H1 (cell line): Measurements from ENCODE around the gene TBC1D22A.

Source experiments
- CTCF ChIP-seq, 3 experiments: IDR thresholded peaks; 1 replicate in 2 of 3; 2 replicates in 1 of 3; pipeline versions ENCODE4 v1.5.1 to v1.6.1; 2011; ENCODE audit warnings: low read length in 3 of 3, mild to moderate bottlenecking in 3 of 3, inconsistent platforms in 2 of 3, low read depth in 1 of 3, moderate library complexity in 1 of 3; ENCODE audit not compliant: insufficient read depth in 1 of 3; ENCODE audit errors: control extremely low read depth in 1 of 3
- EP300 ChIP-seq, 2 experiments: IDR thresholded peaks; 1 replicate in 1 of 2; 2 replicates in 1 of 2; pipeline ENCODE4 v1.6.1; 2011 to 2012; ENCODE audit warnings: low read depth in 2 of 2, low read length in 2 of 2, mild to moderate bottlenecking in 2 of 2, borderline replicate concordance in 1 of 2, inconsistent platforms in 1 of 2, moderate library complexity in 1 of 2
- NANOG ChIP-seq: IDR thresholded peaks from 2 replicates; pipeline ENCODE4 v1.6.1; 2011; ENCODE audit warnings: low read length, low read depth, mild to moderate bottlenecking, inconsistent platforms; ENCODE audit not compliant: insufficient read depth, poor library complexity, severe bottlenecking
- POLR2AphosphoS5 ChIP-seq: IDR thresholded peaks from 2 replicates; pipeline ENCODE4 v1.6.1; 2011; ENCODE audit warnings: low read depth, low read length
- TEAD4 ChIP-seq: IDR thresholded peaks from 2 replicates; pipeline ENCODE4 v1.6.1; 2012; ENCODE audit warnings: low read depth, low read length, inconsistent platforms, mixed read lengths

- no peak for TF ChIP-seq TEAD4
- no peak for TF ChIP-seq NANOG
- TF ChIP-seq CTCF (IDR thresholded peaks at IDR 0.05; ENCODE audit: control extremely low read depth in 1 of 3, insufficient read depth in 1 of 3, low read depth in 1 of 3, low read length in 3 of 3): no peak
- no peak for TF ChIP-seq POLR2AphosphoS5
- no peak for TF ChIP-seq EP300 (IDR thresholded peaks at IDR 0.05; ENCODE audit: borderline replicate concordance in 1 of 2, low read depth in 2 of 2, low read length in 2 of 2)
Measured at GRCh38 chr22:46810856-46811786, 48.7 kb downstream of the TBC1D22A start.
